ENCODE data around the gene SIX2.

SIX2 gene

GRCh38 chr2:45003579-45004551 lies 5.4 kb downstream of the SIX2 start:
- FAIRE-seq (no peak), DNase-seq (ENCODE audit: insufficient read length, low spot score) (no peak)

DNA sequence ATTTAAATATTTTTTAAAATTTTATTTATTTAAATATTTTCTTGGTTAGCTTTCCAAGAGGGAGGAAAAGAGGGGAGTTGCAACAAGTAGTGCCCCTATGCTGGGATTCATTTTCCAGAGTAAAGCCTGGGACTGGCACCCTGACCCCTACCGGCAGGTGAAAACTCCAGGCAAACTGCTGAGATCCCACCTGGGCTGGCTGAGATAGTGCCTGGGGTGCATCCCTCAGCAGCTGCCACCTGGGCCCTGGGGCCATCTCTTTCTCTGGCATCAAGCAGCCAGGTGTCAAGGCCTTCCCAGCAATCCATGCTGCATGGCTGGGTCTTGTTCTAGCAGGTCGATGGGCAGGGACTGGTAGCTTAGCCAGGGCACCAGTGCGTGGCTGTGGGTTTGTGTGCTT lies 6.6 kb downstream of the SIX2 start:
- no peak for FAIRE-seq
- no peak for DNase-seq (ENCODE audit: insufficient read length, low spot score)

- no peak for DNase-seq (ENCODE audit: insufficient read length, low spot score)
- no peak for FAIRE-seq
Observed at GRCh38 chr2:45001869-45002385, 7.3 kb downstream of the SIX2 start.

DNA sequence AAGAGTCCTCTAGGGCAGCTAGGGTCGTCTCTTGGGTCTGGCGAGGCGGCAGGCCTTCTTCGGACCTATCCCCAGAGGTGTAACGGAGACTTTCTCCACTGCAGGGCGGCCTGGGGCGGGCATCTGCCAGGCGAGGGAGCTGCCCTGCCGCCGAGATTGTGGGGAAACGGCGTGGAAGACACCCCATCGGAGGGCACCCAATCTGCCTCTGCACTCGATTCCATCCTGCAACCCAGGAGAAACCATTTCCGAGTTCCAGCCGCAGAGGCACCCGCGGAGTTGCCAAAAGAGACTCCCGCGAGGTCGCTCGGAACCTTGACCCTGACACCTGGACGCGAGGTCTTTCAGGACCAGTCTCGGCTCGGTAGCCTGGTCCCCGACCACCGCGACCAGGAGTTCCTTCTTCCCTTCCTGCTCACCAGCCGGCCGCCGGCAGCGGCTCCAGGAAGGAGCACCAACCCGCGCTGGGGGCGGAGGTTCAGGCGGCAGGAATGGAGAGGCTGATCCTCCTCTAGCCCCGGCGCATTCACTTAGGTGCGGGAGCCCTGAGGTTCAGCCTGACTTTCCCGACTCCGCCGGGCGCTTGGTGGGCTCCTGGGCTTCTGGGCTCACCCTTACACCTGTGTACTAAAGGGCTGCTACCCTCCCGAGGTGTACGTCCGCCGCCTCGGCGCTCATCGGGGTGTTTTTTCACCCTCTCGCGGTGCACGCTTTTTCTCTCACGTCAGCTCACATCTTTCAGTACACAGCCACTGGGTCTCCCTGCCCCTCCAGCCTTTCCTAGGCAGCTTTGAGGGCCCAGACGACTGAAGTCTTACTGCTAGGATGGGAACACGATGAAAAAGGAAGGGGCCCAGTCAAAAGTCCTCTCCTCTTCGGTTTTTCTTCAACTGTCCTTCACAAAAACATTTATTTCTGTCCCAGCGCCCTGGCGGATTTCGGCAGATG lies 8.1 kb downstream of the SIX2 start:
- DNase-seq (ENCODE audit: insufficient read length, low spot score) = no peak
- no peak for FAIRE-seq

- FAIRE-seq (no peak), DNase-seq (ENCODE audit: insufficient read length, low spot score) (no peak)
Observed at GRCh38 chr2:45000341-45000901, 8.8 kb downstream of the SIX2 start.

DNA sequence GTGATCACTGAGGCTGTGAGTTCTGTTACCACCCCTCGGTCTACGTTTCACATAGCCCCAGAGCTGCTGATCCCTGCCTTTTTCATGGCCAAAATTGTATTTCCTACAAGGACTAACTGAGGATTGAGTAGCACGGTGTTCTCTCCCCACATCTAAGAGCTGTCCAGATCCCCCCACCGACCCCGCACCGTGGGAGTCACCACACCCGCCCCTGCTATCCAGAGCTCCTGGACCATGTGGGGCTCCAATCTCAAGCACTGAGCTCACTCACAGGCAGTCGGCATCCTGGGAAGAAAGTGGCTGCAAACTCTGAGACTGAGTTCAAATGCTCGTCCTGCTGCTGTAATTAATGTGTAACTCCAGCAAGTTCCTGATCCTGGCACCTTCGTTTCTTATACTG lies 9.7 kb downstream of the SIX2 start:
- DNase-seq (ENCODE audit: insufficient read length, low spot score) = no peak
- no peak for FAIRE-seq

DNA sequence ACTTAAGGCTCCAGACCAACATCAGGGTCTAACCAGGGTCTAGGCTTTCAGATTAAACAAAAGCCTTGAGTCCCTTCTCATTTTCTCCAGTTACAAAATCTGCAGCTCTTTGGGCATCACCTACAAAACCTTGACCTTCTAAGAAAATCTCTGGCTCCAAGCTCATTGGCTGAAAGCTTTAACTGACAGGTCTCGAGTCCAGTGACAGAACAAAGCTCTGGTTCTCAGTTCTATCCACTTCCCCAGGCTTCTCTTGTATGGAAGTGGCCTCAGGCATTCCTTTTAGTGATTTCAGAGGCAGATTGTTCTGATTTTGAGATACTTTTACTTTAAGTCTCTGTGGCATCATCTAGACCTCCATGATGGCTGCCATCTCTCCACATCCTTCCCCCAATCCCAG lies 11.3 kb downstream of the SIX2 start:
- DNase-seq (ENCODE audit: insufficient read length, low spot score) (no peak), FAIRE-seq (no peak)

DNA sequence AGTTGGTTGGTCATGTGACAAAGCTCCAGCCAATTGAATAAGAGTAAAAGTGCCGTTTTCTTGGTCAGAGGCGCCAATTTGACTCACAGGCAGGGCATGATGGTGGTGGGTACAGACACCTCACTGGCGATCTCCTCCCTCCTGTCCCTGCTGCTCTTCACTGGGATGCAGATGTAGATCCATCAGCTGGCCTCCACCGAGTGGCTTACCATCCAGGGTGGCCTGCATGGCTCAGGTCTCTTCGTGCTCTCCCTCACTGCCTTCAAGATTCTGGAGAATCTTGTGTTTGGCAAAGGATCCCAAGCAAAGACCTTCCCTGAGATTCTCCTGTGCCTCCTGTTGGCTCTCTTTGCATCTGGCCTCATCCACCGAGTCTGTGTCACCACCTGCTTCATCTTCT lies 12.9 kb downstream of the SIX2 start:
- DNase-seq (ENCODE audit: insufficient read length, low spot score) (no peak), FAIRE-seq (no peak)

- DNase-seq (ENCODE audit: insufficient read length, low spot score) (no peak), FAIRE-seq (no peak)
Observed at GRCh38 chr2:44994377-44994776, 14.9 kb downstream of the SIX2 start.

DNA sequence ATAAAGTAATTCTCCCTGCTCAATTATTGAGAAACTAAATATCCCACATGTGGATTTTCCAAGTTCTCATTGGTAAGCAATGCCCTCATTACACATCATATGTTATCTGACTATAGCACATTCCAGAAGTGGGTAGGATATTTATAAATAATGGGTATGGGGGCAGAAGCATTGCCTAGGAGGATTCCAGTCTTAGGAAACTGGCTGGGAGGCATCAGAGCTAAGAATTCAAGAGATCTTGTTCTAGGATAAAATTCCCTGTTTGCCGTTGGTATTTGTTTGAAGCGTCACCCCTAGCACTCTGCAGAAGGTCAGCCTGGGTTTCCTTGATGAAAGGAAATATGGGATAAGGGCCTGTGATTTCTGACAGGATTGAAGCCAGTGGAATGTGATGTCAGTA lies 20.1 kb downstream of the SIX2 start:
- FAIRE-seq = no peak
- DNase-seq (ENCODE audit: insufficient read length, low spot score) = no peak

DNA sequence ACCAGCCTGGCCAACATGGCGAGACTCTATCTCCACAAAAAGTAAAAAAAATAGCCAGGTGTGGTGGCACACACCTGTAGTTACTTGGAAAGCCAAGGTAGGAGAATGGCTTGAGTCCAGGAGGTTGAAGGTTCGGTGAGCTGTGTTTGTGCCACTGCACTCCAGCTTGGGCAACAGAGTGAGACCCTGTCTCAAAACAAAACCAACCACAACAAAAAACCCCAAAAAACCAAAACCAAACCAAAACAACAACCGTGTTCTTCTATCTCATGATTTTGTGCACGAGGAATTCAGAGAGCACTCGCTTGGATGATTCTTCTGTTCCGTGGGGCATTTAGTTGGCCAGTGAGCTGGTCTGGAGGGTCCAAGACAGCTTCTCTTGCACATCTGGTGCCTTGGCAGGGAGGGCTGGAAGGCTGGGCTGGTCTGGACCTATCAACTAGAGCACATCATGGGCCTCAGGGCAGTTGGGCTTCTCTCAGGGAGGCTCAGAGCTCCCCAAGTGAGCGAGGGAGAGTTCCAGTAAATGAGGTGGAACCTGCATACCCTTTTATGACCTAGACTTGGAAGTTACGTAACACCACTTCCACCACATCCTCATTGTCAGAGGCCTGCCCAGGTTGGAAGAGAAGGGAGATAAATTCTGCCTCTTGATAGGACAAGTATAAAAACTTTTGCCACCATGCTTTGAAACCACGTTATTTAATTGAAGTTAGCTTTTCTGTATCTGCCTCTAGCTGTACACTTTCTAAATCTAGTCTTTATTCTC lies 25.2 kb downstream of the SIX2 start:
- FAIRE-seq (no peak), DNase-seq (ENCODE audit: insufficient read length, low spot score) (no peak)

DNA sequence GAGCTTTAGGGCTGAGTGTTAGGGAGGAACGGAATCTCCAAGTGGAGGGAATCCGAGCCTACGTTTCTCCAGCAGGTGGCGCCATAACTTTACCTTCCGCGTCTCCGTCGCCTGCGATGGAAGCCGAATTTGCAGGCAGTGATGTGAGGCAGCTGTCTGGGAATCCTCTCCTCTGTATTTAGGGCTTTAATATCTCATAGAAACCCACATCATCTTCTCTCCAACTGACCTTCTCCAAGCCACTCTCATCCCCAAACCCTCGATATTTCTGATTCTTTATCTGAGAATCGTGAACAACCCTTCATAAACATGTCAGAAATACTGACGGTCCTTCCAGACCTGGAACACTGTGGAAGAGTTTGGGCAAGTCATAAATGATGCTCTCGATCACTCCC lies 27.5 kb downstream of the SIX2 start:
- peak; percentile 84 for FAIRE-seq

DNA sequence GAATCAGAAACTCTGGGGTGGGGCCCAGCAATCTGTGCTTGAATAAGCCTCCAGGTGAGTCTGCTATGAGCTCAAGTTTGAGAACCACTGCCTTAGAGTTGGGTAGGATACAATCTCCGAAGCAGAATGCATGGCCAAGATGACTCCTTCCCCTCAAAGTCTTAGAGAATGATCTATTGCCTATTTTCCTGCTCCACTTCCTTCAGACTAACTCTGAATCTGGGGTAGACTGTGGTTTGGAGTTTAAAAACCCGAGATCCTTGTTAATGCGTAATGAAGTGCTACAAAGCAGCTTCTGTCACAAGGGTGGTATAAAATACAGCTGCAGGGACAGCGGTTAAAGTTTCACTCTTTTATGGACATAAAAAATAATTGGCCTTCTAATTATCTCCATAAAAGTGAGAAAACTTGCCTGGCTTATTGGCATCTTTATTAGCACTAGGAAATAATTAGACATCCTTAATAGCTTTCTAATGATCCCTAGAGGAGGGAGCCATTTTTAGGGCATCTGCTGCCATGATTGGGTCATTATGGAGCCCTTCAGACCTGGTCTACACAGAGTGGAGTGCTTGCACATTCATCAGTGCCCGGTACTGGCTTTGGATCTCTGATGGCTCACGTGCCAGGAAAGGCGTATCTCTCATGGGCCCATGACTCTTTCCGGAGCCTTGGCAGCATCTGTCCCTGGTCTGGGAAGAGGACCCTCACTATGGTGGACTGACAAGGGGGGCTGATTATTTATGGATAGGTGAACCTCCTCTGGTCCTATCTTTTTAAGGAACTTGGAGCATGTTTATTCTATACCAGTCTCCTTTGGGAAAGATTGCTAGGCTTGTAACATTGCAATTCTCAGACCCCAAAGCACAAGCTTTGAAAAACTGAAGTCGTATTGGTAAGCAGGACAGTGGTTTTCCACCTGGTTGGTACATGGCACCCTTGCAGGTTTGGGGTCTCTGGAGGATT lies 28.2 kb downstream of the SIX2 start:
- DNase-seq (ENCODE audit: insufficient read length, low spot score) (no peak), FAIRE-seq (no peak)

More for the DNA sequence above, 27.5 kb downstream of the SIX2 start:
- peak; percentile 86 for DNase-seq (ENCODE audit: insufficient read length, low spot score)

DNA sequence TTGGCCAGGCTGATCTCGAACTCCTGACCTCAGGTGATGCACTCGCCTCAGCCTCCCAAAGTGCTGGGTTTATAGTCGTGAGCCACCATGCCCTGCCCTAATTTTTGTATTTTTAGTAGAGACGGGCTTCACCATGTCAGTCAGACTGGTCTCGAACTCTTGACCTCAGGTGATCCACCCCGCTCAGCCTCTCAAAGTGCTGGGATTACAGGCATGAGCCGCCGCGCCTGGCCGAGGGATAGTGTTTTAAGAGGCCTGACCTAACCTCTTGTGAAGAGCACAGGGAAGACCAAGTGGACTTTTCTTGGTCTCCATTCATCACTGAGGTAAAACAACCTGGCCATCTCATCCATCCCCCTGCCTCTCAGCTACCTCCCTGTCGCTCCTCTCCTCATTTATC lies 29.7 kb downstream of the SIX2 start:
- DNase-seq (ENCODE audit: insufficient read length, low spot score) (no peak), FAIRE-seq (no peak)

GRCh38 chr2:44975571-44976450 lies 33.4 kb downstream of the SIX2 start:
- FAIRE-seq = no peak
- no peak for DNase-seq (ENCODE audit: insufficient read length, low spot score)

DNA sequence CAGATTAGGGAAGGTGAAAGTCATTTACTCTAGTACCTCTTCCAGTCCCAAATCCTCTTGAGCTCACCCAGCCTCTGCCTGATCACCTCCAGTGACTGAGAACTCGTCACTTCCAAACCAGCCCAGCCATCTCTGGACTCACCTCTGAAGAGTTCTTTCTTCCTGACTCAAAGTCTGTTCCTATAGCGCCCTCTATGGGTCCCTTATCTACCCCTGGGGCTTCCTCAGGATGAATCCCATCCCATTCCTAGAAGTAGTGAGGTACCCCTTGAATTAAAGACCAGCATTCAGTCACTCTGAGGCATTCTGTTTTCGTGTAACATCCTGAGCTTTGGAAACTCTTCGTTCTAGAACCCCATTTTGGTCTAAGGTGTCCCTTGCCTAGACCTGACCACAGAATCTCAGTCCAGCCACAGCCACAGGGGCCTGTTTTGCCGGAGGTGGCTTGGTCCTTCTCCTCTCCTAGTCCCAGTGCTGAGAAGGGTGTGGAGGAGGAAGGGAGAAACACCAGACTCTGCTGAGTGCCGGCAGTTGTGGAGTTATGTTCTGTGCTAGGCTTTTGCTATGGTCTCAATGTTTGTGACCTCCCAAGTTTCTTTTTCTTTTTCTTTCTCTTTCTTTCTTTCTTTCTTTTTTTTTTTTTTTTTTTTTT lies 35.1 kb downstream of the SIX2 start:
- FAIRE-seq (no peak), DNase-seq (ENCODE audit: insufficient read length, low spot score) (peak; percentile 71)

GRCh38 chr2:44972771-44973535 lies 36.3 kb downstream of the SIX2 start:
- no peak for FAIRE-seq
- DNase-seq (ENCODE audit: insufficient read length, low spot score) = no peak

All from HTR-8/SVneo (cell line).